Testis (tissue), 3 donors: Measurements from ENCODE around the gene NOSIP. TPM values are rescaled to one million over a fixed set of nuclear protein-coding genes. Genes with fewer than 3 reads are reported as not detected.

Experiments used
- DNase-seq: peaks from one replicate; pipeline ENCODE4 v3.0.0-alpha.2; 2019
- H3K27ac ChIP-seq, 2 donors: fragments of 200-600 bp; sonication (generic); one replicate each; pipeline ENCODE4 v1.5.1; 2019
- H3K27me3 ChIP-seq: fragments of 200-600 bp; sonication (generic); one replicate; pipeline ENCODE4 v1.5.1; 2019
- H3K36me3 ChIP-seq: fragments of 200-600 bp; sonication (generic); one replicate; pipeline ENCODE4 v1.5.1; 2017; ENCODE audit warnings: low read depth; ENCODE audit errors: missing control alignments
- H3K4me1 ChIP-seq: fragments of 200-600 bp; sonication (generic); one replicate; pipeline ENCODE4 v1.5.1; 2019
- H3K4me3 ChIP-seq, 2 donors: fragments of 200-600 bp; sonication (generic); one replicate each; pipeline ENCODE4 v1.5.1; 2017 to 2019
- H3K9me3 ChIP-seq: fragments of 200-600 bp; sonication (generic); one replicate; pipeline ENCODE4 v1.5.1; 2017
- POLR2A ChIP-seq: fragments of 450-650 bp; IDR thresholded peaks from one replicate; pipeline ENCODE4 v1.6.1; 2017; ENCODE audit warnings: antibody characterized with exemption, mild to moderate bottlenecking, moderate library complexity
- WGBS, 2 donors: methylation state at CpG; one replicate each; pipeline ENCODE4 v1.1.5; 2018; 5-methylcytosine and 5-hydroxymethylcytosine counted together
- intact Hi-C: fragments of 100-400 bp; cut with DNase I; formaldehyde crosslinking; loops from one replicate; pipeline ENCODE4 v1.15.1; 2023; ENCODE audit warnings: low total_unique reads
- polyA plus RNA-seq: library from polyadenylated mRNA; stranded (reverse); fragments of 350-450 nt; fragmentation: Illumina TruSeq; extraction: RNeasy Lipid Tissue Mini Kit (QIAGEN cat#74804); gene quantifications from one replicate; pipeline ENCODE4 v1.2.3, GENCODE V29; 2014; ENCODE audit warnings: low read depth, low replicate concordance; ENCODE audit not compliant: insufficient read depth
- total RNA-seq, 2 donors: library from RNA; depleted of rRNA; stranded (reverse); fragments of >200 nt; gene quantifications; one replicate each; pipeline ENCODE4 v1.2.3, GENCODE V29; 2016
- TF ChIP-seq, protein P1 (sequence below), 3 experiments: fragments of 450-650 bp in 2 of 3; fragments of 200-600 bp in 1 of 3; sonication (generic) in 1 of 3; IDR thresholded peaks; one replicate each; pipeline ENCODE4 v1.5.1; 2016 to 2019; ENCODE audit warnings: antibody characterized with exemption in 3 of 3, mild to moderate bottlenecking in 2 of 3, moderate library complexity in 1 of 3

The NOSIP gene
- total and polyA plus RNA-seq, 3 donors from 2014 or later, result 145 to 241 (median 151) TPM

DNA sequence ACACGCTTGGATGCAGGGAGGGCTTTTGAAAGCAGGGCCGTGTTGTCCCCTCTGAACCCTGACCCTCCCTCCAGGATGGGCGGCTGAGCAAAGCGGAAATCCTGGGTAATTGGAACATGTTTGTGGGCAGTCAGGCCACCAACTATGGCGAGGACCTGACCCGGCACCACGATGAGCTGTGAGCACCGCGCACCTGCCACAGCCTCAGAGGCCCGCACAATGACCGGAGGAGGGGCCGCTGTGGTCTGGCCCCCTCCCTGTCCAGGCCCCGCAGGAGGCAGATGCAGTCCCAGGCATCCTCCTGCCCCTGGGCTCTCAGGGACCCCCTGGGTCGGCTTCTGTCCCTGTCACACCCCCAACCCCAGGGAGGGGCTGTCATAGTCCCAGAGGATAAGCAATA is 37.3 kb downstream of the NOSIP start:
- TF ChIP-seq, protein P1, sequence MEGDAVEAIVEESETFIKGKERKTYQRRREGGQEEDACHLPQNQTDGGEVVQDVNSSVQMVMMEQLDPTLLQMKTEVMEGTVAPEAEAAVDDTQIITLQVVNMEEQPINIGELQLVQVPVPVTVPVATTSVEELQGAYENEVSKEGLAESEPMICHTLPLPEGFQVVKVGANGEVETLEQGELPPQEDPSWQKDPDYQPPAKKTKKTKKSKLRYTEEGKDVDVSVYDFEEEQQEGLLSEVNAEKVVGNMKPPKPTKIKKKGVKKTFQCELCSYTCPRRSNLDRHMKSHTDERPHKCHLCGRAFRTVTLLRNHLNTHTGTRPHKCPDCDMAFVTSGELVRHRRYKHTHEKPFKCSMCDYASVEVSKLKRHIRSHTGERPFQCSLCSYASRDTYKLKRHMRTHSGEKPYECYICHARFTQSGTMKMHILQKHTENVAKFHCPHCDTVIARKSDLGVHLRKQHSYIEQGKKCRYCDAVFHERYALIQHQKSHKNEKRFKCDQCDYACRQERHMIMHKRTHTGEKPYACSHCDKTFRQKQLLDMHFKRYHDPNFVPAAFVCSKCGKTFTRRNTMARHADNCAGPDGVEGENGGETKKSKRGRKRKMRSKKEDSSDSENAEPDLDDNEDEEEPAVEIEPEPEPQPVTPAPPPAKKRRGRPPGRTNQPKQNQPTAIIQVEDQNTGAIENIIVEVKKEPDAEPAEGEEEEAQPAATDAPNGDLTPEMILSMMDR (IDR thresholded peaks at IDR 0.05), result no peak
- TF ChIP-seq POLR2A, result no peak
- Histone ChIP-seq H3K4me3 (no peak overlapping the region), H3K27me3 (no peaks in the 10 kb centered on the region), H3K36me3 (no peaks in the 10 kb centered on the region), H3K4me1 (peaks cover 5% of the 10 kb centered on the region), H3K9me3 (no peaks in the 10 kb centered on the region), H3K27ac (no peak overlapping the region)
- no peak for DNase-seq
- 90 to 91% methylated on average over 13 to 14 of the region's 14 CpGs for WGBS, 2 donors
- intact Hi-C loops, result no loop called here

DNA sequence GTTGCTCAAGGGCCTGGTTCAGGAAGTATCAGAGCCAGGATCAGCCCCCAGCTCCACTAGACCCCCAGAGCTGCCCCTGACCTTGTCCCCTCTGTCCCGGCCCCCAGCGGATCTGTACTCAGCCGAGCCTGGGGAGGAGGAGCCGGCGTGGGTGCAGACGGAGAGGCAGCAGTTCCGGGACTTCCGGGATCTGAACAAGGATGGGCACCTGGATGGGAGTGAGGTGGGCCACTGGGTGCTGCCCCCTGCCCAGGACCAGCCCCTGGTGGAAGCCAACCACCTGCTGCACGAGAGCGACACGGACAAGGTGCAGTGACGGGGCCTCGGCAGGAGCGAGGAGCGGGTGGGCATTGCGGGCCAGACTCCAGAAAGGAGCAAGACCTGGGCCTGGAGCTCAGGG is 37.9 kb downstream of the NOSIP start:
- 89 to 94% methylated on average over 9 to 16 of the region's 16 CpGs for WGBS, 2 donors
- Histone ChIP-seq H3K27me3 (no peaks in the 10 kb centered on the region), H3K4me3 (no peak overlapping the region), H3K27ac (no peak overlapping the region), H3K4me1 (peaks cover 5% of the 10 kb centered on the region), H3K9me3 (no peaks in the 10 kb centered on the region), H3K36me3 (no peaks in the 10 kb centered on the region)
- DNase-seq, result no peak
- intact Hi-C loops, result no loop called here
- TF ChIP-seq POLR2A, result no peak
- TF ChIP-seq, protein P1 (IDR thresholded peaks at IDR 0.05), result no peak

DNA sequence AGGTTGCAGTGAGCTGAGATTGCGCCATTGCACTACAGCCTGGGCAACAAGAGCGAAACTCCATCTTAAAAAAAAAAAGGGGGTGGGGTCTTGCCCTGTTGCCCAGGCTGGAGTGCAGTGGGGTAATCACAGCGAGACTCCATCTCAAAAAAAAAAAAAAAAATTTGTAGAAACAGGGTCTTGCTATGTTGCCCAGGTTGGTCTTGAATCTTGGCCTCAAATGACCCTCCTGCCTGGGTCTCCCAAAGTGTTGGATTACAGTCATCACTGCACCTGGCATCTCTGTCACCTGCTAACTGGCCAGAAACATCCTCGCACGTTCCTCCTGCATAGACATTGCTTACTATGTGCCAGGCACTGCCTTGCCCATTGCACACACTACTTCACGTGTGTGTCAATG is 38.4 kb downstream of the NOSIP start:
- TF ChIP-seq POLR2A, result no peak
- TF ChIP-seq, protein P1 (IDR thresholded peaks at IDR 0.05), result no peak
- Histone ChIP-seq H3K4me1 (peaks cover 1% of the 10 kb centered on the region), H3K27ac (no peak overlapping the region), H3K27me3 (no peaks in the 10 kb centered on the region), H3K36me3 (no peaks in the 10 kb centered on the region), H3K9me3 (no peaks in the 10 kb centered on the region), H3K4me3 (no peak overlapping the region)
- WGBS, 2 donors, result 88 to 93% methylated on average over 6 of the region's 6 CpGs
- DNase-seq, result no peak
- intact Hi-C loops, result no loop called here

DNA sequence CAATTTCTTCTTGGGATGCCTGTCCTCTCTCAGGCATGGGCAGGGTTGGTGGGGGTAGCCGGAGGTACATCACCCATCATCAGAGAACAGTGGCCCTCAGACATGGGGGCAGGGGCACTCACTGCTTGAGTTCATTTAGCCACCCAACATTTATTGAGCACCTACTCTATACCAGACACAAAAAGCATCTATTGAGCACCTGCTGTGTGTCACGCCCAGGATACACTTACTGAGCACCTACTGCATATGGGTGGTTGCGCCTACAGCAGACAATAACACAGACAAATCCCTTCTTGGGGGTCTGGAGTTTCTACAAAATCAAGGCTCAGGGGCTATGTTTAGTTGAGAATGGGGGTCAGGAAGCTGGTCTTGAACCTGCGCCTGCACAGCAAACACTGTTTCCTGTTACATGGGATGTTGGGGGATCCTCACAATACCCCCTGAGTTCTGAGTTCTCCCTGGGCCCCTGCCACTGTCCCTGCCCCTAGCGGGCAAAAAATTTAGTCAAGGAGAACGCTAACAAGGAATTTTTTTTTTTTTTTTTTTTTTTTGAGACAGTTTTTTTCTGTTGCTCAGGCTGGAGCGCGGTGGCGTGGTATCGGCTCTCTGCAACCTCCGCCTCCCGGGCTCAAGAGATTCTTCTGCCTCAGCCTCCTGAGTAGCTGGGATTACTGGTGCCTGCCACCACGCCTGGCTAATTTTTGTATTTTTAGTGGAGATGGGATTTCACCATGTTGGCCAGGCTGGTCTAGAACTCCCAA is 41.0 kb downstream of the NOSIP start:
- no peak overlapping the region for H3K4me3 ChIP-seq
- DNase-seq, result no peak
- TF ChIP-seq POLR2A, result no peak
- TF ChIP-seq, protein P1 (IDR thresholded peaks at IDR 0.05), result no peak
- H3K36me3 ChIP-seq, result no peaks in the 10 kb centered on the region
- H3K27ac ChIP-seq, result no peak overlapping the region
- H3K27me3 ChIP-seq, result no peaks in the 10 kb centered on the region
- no peaks in the 10 kb centered on the region for H3K9me3 ChIP-seq
- no peaks in the 10 kb centered on the region for H3K4me1 ChIP-seq
- intact Hi-C loops, result no loop called here
- WGBS, 2 donors, result 91 to 95% methylated on average over 11 to 13 of the region's 13 CpGs

GRCh38 chr19:49538643-49539042 is 41.7 kb downstream of the NOSIP start:
- 82 to 88% methylated on average over 5 of the region's 5 CpGs for WGBS, 2 donors
- H3K4me3 ChIP-seq, result no peak overlapping the region
- H3K27me3 ChIP-seq, result no peaks in the 10 kb centered on the region
- intact Hi-C loops, result no loop called here
- H3K9me3 ChIP-seq, result no peaks in the 10 kb centered on the region
- H3K27ac ChIP-seq, result no peak overlapping the region
- no peaks in the 10 kb centered on the region for H3K36me3 ChIP-seq
- no peak for TF ChIP-seq POLR2A
- TF ChIP-seq, protein P1 (IDR thresholded peaks at IDR 0.05), result no peak
- DNase-seq, result no peak
- no peaks in the 10 kb centered on the region for H3K4me1 ChIP-seq
